MM.1S (cell line): ENCODE data around the gene PTPRN2.

Experiments
- DNase-seq: peaks from one replicate; pipeline ENCODE4 v3.0.0-alpha.2; 2015
- H2AFZ ChIP-seq: fragments of 300-600 bp; sonication (generic); 2 replicates; pipeline ENCODE4 v1.6.0; 2016; ENCODE audit warnings: antibody characterized with exemption, low read length
- H3F3A ChIP-seq: fragments of 300-600 bp; sonication (generic); 2 replicates; pipeline ENCODE4 v1.6.1; 2016; ENCODE audit warnings: mild to moderate bottlenecking, antibody characterized with exemption, low read length, moderate library complexity, mixed read lengths; ENCODE audit not compliant: insufficient read depth
- H3K27ac ChIP-seq: fragments of 300-600 bp; sonication (generic); 2 replicates; pipeline ENCODE4 v1.5.1; 2016; ENCODE audit warnings: mild to moderate bottlenecking, low read length
- H3K27me3 ChIP-seq: fragments of 300-600 bp; sonication (generic); replicated peaks from 2 replicates; pipeline ENCODE4 v1.6.0; 2016; ENCODE audit warnings: low read length; ENCODE audit not compliant: insufficient read depth
- H3K36me3 ChIP-seq: fragments of 300-600 bp; sonication (generic); replicated peaks from 2 replicates; pipeline ENCODE4 v1.6.1; 2016; ENCODE audit warnings: mild to moderate bottlenecking, low read length, mixed read lengths; ENCODE audit not compliant: insufficient read depth
- H3K4me1 ChIP-seq: fragments of 300-600 bp; sonication (generic); 2 replicates; pipeline ENCODE4 v1.6.1; 2016; ENCODE audit warnings: low read length, mixed read lengths
- H3K4me2 ChIP-seq: fragments of 300-600 bp; sonication (generic); 2 replicates; pipeline ENCODE4 v1.6.0; 2016; ENCODE audit warnings: low read depth, low read length
- H3K4me3 ChIP-seq: fragments of 300-600 bp; sonication (generic); 2 replicates; pipeline ENCODE4 v1.5.1; 2016; ENCODE audit warnings: low read length, mixed read lengths
- H3K79me2 ChIP-seq: fragments of 300-600 bp; sonication (generic); 2 replicates; pipeline ENCODE4 v1.6.1; 2016; ENCODE audit warnings: mixed run types, low read length, mixed read lengths
- H3K9ac ChIP-seq: fragments of 300-600 bp; sonication (generic); 2 replicates; pipeline ENCODE4 v1.6.1; 2016; ENCODE audit warnings: low read length, mixed read lengths
- H3K9me2 ChIP-seq: fragments of 300-600 bp; sonication (generic); replicated peaks from 2 replicates; pipeline ENCODE4 v1.6.1; 2016; ENCODE audit warnings: mild to moderate bottlenecking, low read length, mixed read lengths; ENCODE audit not compliant: insufficient read depth
- H3K9me3 ChIP-seq: fragments of 300-600 bp; sonication (generic); replicated peaks from 2 replicates; pipeline ENCODE4 v1.6.1; 2016; ENCODE audit warnings: mild to moderate bottlenecking, low read length, mixed read lengths; ENCODE audit not compliant: insufficient read depth
- H4K20me1 ChIP-seq: fragments of 300-600 bp; sonication (generic); 2 replicates; pipeline ENCODE4 v1.6.1; 2016; ENCODE audit warnings: mild to moderate bottlenecking, low read length, moderate library complexity, mixed read lengths; ENCODE audit not compliant: insufficient read depth
- EZH2 ChIP-seq: fragments of 300-600 bp; sonication (generic); optimal IDR thresholded peaks from 2 replicates; pipeline ENCODE3; 2017; ENCODE audit warnings: low read depth, mild to moderate bottlenecking, antibody characterized with exemption, low read length, mixed read lengths
- EZH2phosphoT487 ChIP-seq: fragments of 300-600 bp; sonication (generic); IDR thresholded peaks from 2 replicates; pipeline ENCODE4 v1.6.1; 2018; ENCODE audit warnings: antibody characterized with exemption, low read length
- TF ChIP-seq, protein P1 (sequence below): fragments of 300-600 bp; sonication (generic); IDR thresholded peaks from 2 replicates; pipeline ENCODE4 v1.5.1; 2016; ENCODE audit warnings: antibody characterized with exemption, low read length, mixed read lengths

Gene PTPRN2

DNA sequence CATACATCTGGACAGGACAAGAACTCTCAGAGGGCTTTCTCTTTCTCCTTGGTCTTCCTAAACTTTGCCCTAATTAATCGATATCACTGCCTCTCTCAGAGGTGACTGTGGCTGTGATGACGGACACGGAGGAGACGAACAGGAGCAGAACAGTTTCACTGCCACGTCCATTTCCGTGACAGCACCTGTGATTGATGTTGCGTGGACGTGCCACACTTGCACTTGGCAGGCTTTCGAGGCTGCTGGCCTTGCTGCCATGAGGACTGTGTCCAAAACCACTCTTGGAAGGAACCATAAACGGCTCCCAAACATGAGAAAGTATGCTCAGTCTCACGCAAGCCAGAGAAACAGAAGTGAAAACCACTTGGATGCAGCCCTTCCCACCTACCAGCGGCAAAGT is 942.7 kb downstream of the PTPRN2 start:
- no peaks in the 10 kb centered on the region for H3F3A ChIP-seq
- DNase-seq, result no peak
- peaks cover 61% of the 10 kb centered on the region for H3K27me3 ChIP-seq
- H3K4me2 ChIP-seq, result no peak overlapping the region
- no peaks in the 10 kb centered on the region for H3K9me3 ChIP-seq
- H3K36me3 ChIP-seq, result no peaks in the 10 kb centered on the region
- no peaks in the 10 kb centered on the region for H3K9me2 ChIP-seq
- no peak overlapping the region for H2AFZ ChIP-seq
- H3K4me1 ChIP-seq, result no peaks in the 10 kb centered on the region
- H3K9ac ChIP-seq, result no peak overlapping the region
- TF ChIP-seq EZH2phosphoT487, result no peak
- TF ChIP-seq, protein P1, sequence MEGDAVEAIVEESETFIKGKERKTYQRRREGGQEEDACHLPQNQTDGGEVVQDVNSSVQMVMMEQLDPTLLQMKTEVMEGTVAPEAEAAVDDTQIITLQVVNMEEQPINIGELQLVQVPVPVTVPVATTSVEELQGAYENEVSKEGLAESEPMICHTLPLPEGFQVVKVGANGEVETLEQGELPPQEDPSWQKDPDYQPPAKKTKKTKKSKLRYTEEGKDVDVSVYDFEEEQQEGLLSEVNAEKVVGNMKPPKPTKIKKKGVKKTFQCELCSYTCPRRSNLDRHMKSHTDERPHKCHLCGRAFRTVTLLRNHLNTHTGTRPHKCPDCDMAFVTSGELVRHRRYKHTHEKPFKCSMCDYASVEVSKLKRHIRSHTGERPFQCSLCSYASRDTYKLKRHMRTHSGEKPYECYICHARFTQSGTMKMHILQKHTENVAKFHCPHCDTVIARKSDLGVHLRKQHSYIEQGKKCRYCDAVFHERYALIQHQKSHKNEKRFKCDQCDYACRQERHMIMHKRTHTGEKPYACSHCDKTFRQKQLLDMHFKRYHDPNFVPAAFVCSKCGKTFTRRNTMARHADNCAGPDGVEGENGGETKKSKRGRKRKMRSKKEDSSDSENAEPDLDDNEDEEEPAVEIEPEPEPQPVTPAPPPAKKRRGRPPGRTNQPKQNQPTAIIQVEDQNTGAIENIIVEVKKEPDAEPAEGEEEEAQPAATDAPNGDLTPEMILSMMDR, result no peak
- no peak for TF ChIP-seq EZH2
- H4K20me1 ChIP-seq, result no peaks in the 10 kb centered on the region
- H3K27ac ChIP-seq, result no peak overlapping the region
- no peak overlapping the region for H3K4me3 ChIP-seq
- no peaks in the 10 kb centered on the region for H3K79me2 ChIP-seq

DNA sequence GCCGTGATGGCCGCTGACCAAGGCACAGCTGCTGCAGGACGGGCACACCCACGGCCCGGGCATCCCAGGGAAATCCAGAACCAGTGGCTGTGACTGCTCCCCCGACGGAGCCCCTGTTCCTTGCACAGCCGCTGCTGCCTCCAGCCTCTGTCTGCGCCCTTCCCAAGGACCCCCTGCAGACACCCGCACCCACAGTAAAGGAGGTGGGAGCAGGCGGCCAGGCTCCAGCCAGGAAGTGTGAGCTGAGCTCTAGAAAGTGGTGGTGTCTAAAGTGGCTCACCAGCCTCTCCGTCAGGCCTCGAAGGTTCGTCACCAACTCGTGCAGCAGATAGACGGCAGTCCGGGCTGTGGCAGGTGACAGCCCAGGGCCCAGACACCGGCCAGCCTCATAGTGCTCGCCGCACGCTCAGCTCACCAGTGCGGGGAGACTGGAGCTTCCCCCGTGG is 944.1 kb downstream of the PTPRN2 start:
- peaks cover 74% of the 10 kb centered on the region for H3K27me3 ChIP-seq
- H3K9me3 ChIP-seq, result no peaks in the 10 kb centered on the region
- no peaks in the 10 kb centered on the region for H3F3A ChIP-seq
- H3K4me1 ChIP-seq, result no peaks in the 10 kb centered on the region
- no peaks in the 10 kb centered on the region for H3K36me3 ChIP-seq
- H4K20me1 ChIP-seq, result no peaks in the 10 kb centered on the region
- H3K9ac ChIP-seq, result no peak overlapping the region
- no peak overlapping the region for H2AFZ ChIP-seq
- no peaks in the 10 kb centered on the region for H3K79me2 ChIP-seq
- no peak for DNase-seq
- H3K4me3 ChIP-seq, result no peak overlapping the region
- H3K27ac ChIP-seq, result no peak overlapping the region
- no peak overlapping the region for H3K4me2 ChIP-seq
- TF ChIP-seq, protein P1, result no peak
- no peaks in the 10 kb centered on the region for H3K9me2 ChIP-seq

DNA sequence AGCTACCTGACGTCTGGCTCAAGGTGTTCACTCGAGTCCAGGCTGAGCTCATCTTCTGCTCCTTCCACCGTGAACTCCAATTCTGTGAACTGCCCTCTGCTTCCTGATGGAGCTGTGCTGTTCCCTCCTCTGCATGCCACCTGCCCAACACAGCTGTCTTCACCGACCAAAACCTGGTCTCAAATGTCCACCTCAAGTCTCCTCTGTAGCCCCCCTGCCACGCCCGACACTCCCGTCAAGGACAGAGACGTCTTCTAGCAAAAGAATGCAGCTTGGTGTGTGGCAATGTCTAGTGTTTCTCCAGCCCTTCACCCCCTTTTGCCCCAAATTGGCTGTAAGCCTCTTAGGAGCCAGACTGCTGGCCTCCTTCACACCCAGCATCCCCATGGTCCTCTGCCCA is 945.8 kb downstream of the PTPRN2 start:
- Histone ChIP-seq H3K36me3 (no peaks in the 10 kb centered on the region), H3K9ac (no peak overlapping the region), H3F3A (no peaks in the 10 kb centered on the region), H3K9me2 (no peaks in the 10 kb centered on the region), H3K9me3 (no peaks in the 10 kb centered on the region), H2AFZ (no peak overlapping the region), H3K4me2 (no peak overlapping the region), H4K20me1 (no peaks in the 10 kb centered on the region), H3K27me3 (peaks cover 91% of the 10 kb centered on the region), H3K27ac (no peak overlapping the region), H3K4me1 (no peaks in the 10 kb centered on the region), H3K79me2 (no peaks in the 10 kb centered on the region), H3K4me3 (no peak overlapping the region)
- TF ChIP-seq EZH2 (no peak), EZH2phosphoT487 (no peak)
- TF ChIP-seq, protein P1, result no peak
- DNase-seq, result no peak

DNA sequence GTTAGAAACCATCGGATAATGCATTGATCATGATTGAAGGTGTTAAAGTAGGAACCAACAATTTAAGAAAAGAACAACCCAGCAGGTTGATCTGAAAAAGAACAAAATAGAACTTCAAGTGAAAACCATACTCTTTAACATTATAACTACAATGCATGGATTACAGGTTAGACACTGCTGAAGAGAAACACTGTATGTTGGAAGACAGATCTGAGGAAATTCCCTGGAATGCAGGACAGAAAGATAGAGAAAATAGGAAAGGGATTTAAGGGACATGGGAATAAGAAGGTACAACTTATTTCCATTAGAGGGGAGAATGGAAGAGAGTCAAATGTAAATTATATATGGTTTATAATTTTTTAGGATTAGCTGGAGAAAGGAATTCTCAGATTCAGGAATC is 947.5 kb downstream of the PTPRN2 start:
- H3K4me1 ChIP-seq, result no peaks in the 10 kb centered on the region
- DNase-seq, result no peak
- no peaks in the 10 kb centered on the region for H3K9me2 ChIP-seq
- no peaks in the 10 kb centered on the region for H3K9me3 ChIP-seq
- H3F3A ChIP-seq, result no peaks in the 10 kb centered on the region
- no peak overlapping the region for H3K4me3 ChIP-seq
- no peak for TF ChIP-seq EZH2phosphoT487
- no peak for TF ChIP-seq EZH2
- no peak overlapping the region for H2AFZ ChIP-seq
- H3K79me2 ChIP-seq, result no peaks in the 10 kb centered on the region
- H4K20me1 ChIP-seq, result no peaks in the 10 kb centered on the region
- no peak overlapping the region for H3K4me2 ChIP-seq
- no peak overlapping the region for H3K27ac ChIP-seq
- no peak overlapping the region for H3K9ac ChIP-seq
- H3K36me3 ChIP-seq, result no peaks in the 10 kb centered on the region
- H3K27me3 ChIP-seq, result peaks cover 96% of the 10 kb centered on the region
